Esophagus muscularis mucosa (tissue), 4 donors: ENCODE results near the gene GLCE.

Experiments
- EP300 ChIP-seq: sonication (generic); formaldehyde crosslinking; IDR thresholded peaks from one replicate; pipeline ENCODE4 v1.6.1; 2017; ENCODE audit warnings: antibody characterized with exemption
- POLR2A ChIP-seq: fragments of 450-650 bp; IDR thresholded peaks from one replicate; pipeline ENCODE4 v1.6.1; 2017; ENCODE audit warnings: antibody characterized with exemption, moderate library complexity, mild to moderate bottlenecking, low read depth
- POLR2AphosphoS5 ChIP-seq, 2 donors: sonication (generic); formaldehyde crosslinking; IDR thresholded peaks; one replicate each; pipeline ENCODE4 v1.6.1; 2017; ENCODE audit warnings: antibody characterized with exemption in 2 of 2
- TF ChIP-seq, protein P1 (sequence below), 3 experiments: fragments of 200-600 bp in 2 of 3; fragments of 450-650 bp in 1 of 3; sonication (generic) in 2 of 3; IDR thresholded peaks; one replicate each; pipeline ENCODE4 v1.5.1; 2017 to 2019; ENCODE audit warnings: antibody characterized with exemption in 3 of 3, mild to moderate bottlenecking in 2 of 3, moderate library complexity in 1 of 3

DNA sequence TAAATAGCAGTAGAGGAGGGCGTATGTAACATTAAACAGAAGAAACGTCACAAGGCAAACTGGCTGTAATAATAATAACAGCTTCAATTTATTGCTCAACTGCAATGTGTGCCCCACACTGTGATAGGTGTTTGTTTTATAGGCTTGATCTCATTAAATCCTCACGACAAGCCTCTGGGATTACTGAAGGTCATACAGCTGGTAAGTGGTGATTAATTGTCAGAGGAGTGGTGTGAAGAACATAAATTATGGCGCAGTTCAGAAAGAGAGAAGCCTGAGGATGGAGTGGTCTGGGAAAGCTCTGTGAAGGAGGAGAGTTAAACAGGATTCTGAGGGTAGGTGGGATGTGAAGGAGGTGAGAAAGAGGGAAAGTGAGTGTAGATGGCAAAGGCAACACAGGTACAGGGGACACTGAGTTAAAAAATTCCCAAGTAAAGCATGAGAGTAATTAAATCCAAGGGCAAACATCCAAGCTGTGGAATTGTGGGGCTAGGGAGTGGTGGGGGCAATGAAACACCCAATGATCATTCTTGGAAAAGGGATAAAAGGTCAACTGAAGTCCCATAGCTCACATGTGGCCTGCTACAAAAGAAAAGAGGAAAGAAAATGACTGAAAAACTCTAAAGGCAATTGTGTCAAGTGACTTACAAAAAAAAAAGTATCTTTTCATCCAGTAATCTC is 16.5 kb upstream of the GLCE start:
- TF ChIP-seq, protein P1, sequence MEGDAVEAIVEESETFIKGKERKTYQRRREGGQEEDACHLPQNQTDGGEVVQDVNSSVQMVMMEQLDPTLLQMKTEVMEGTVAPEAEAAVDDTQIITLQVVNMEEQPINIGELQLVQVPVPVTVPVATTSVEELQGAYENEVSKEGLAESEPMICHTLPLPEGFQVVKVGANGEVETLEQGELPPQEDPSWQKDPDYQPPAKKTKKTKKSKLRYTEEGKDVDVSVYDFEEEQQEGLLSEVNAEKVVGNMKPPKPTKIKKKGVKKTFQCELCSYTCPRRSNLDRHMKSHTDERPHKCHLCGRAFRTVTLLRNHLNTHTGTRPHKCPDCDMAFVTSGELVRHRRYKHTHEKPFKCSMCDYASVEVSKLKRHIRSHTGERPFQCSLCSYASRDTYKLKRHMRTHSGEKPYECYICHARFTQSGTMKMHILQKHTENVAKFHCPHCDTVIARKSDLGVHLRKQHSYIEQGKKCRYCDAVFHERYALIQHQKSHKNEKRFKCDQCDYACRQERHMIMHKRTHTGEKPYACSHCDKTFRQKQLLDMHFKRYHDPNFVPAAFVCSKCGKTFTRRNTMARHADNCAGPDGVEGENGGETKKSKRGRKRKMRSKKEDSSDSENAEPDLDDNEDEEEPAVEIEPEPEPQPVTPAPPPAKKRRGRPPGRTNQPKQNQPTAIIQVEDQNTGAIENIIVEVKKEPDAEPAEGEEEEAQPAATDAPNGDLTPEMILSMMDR (IDR thresholded peaks at IDR 0.05), result no peak
- TF ChIP-seq EP300 (no peak), POLR2A (no peak), POLR2AphosphoS5 (IDR thresholded peaks at IDR 0.05) (no peak)
